CD4-positive, alpha-beta T cell (primary cell): ENCODE measurements around the gene STX3. TPM values are rescaled to one million over a fixed set of nuclear protein-coding genes. Genes with fewer than 3 reads are reported as not detected.

Experiments
- ATAC-seq: fragments of 200-7000 bp; cut with Tn5 transposase; one replicate; pipeline ENCODE4 v1.10.0; 2022; ENCODE audit warnings: mild to moderate bottlenecking; ENCODE audit not compliant: poor library complexity
- CTCF ChIA-PET: fragments of 350-600 bp; sonication (Branson Sonifier 250); formaldehyde crosslinking; loops from one replicate; lab custom pipeline; 2021; ENCODE audit warnings: antibody characterized with exemption, inconsistent platforms; lab: Charles Lee
- POLR2A ChIA-PET: fragments of 350-600 bp; sonication (Branson Sonifier 250); formaldehyde crosslinking; loops from one replicate; lab custom pipeline; 2021; ENCODE audit warnings: antibody characterized with exemption, inconsistent platforms; lab: Charles Lee
- DNase-seq, 14 experiments: peaks; one replicate each; pipeline ENCODE4 v3.0.0-alpha.2; 2013 to 2020; ENCODE audit warnings: mixed read lengths in 2 of 14
- H3K27ac ChIP-seq, 2 donors: one replicate each; pipeline versions ENCODE4 v1.5.1 to v1.7.0; 2013; ENCODE audit warnings: low read length in 2 of 2, low read depth in 1 of 2, mild to moderate bottlenecking in 1 of 2
- H3K27me3 ChIP-seq, 2 experiments: 1 replicate in 1 of 2; 2 replicates in 1 of 2; pipeline versions ENCODE4 v1.6.1 to v1.7.0; 2013; ENCODE audit warnings: low read length in 2 of 2, control low read depth in 1 of 2, mild to moderate bottlenecking in 1 of 2, moderate library complexity in 1 of 2; ENCODE audit not compliant: insufficient read depth in 2 of 2, control insufficient read depth in 1 of 2
- H3K36me3 ChIP-seq: one replicate; pipeline ENCODE4 v1.6.1; 2013; ENCODE audit warnings: low read length, control low read depth; ENCODE audit not compliant: insufficient read depth
- H3K4me1 ChIP-seq: one replicate; pipeline ENCODE4 v1.6.1; 2013; ENCODE audit warnings: low read length, control low read depth; ENCODE audit not compliant: insufficient read depth
- H3K4me3 ChIP-seq: one replicate; pipeline ENCODE4 v1.5.1; 2013; ENCODE audit warnings: mild to moderate bottlenecking, low read length, moderate library complexity
- H3K9me3 ChIP-seq, 2 experiments: 1 replicate in 1 of 2; 2 replicates in 1 of 2; pipeline versions ENCODE4 v1.6.1 to v1.7.0; 2013; ENCODE audit warnings: low read length in 2 of 2, mild to moderate bottlenecking in 2 of 2, control low read depth in 1 of 2, moderate library complexity in 1 of 2; ENCODE audit not compliant: control insufficient read depth in 1 of 2, insufficient read depth in 1 of 2
- H3K27ac Mint-ChIP-seq: one replicate; pipeline ENCODE4 v1.8.0; 2020; ENCODE audit warnings: mixed read lengths
- H3K27me3 Mint-ChIP-seq: one replicate; pipeline ENCODE4 v1.8.0; 2021; ENCODE audit warnings: mixed read lengths
- H3K36me3 Mint-ChIP-seq: one replicate; pipeline ENCODE4 v1.8.0; 2021; ENCODE audit warnings: low read depth, mixed read lengths
- H3K4me1 Mint-ChIP-seq: one replicate; pipeline ENCODE4 v1.8.0; 2021; ENCODE audit warnings: low read depth, mixed read lengths
- H3K4me3 Mint-ChIP-seq: one replicate; pipeline ENCODE4 v1.8.0; 2020; ENCODE audit warnings: mild to moderate bottlenecking, mixed read lengths
- H3K9me3 Mint-ChIP-seq: one replicate; pipeline ENCODE4 v1.8.0; 2020; ENCODE audit warnings: mixed read lengths
- CTCF ChIP-seq: fragments of 200-600 bp; IDR thresholded peaks from one replicate; pipeline ENCODE4 v1.8.0; 2022; ENCODE audit warnings: antibody characterized with exemption, mild to moderate bottlenecking
- intact Hi-C, 2 experiments: fragments of 100-400 bp; cut with DNase I in 1 of 2; cut with micrococcal nuclease in 1 of 2; formaldehyde crosslinking; loops; one replicate each; pipeline versions ENCODE4 v1.15.1 to v1.9.0; 2023 to 2025; cut with DNase I, micrococcal nuclease
- total RNA-seq, 174 experiments: library from RNA in 2 of 174; stranded (reverse) in 2 of 174; gene quantifications; one replicate each; pipeline ENCODE4 v1.2.3 and lab custom pipeline; 2021 to 2026

STX3 gene
- total RNA-seq, 2 experiments from 2014 or later: 4.6 to 6.4 TPM

DNA sequence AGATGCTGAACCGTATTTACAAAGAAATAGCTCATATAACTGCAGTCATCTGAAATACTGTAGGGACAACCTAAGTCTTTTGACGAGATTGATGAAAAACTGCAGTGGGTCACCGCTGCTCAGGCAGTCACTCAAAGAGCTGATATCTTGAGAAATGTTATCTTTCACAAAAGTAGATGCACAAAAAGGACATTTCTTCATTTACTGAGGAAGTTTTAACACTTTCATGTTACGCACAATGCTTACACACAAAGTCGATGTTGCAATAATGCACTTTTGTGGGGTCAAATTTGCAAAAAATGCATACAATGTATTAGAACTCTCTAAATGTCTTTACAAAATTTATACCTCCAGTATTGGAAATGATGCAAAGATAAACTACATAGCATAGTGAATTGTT is 25.3 kb upstream of the STX3 start:
- intact Hi-C loops: no loop called here
- no peak overlapping the region for H3K27ac Mint-ChIP-seq
- no peaks in the 10 kb centered on the region for H3K9me3 Mint-ChIP-seq
- ATAC-seq: no peak
- no peak overlapping the region for H3K4me3 Mint-ChIP-seq
- Histone ChIP-seq H3K4me3 (no peak overlapping the region), H3K36me3 (no peaks in the 10 kb centered on the region), H3K27ac (no peak overlapping the region), H3K9me3 (no peaks in the 10 kb centered on the region), H3K4me1 (no peaks in the 10 kb centered on the region), H3K27me3 (no peaks in the 10 kb centered on the region)
- TF ChIP-seq CTCF: no peak
- CTCF ChIA-PET: no interaction called here
- no peaks in the 10 kb centered on the region for H3K4me1 Mint-ChIP-seq
- H3K36me3 Mint-ChIP-seq: no peaks in the 10 kb centered on the region
- H3K27me3 Mint-ChIP-seq: no peaks in the 10 kb centered on the region
- no peak for DNase-seq
- POLR2A ChIA-PET: no interaction called here

GRCh38 chr11:59730896-59731565 is 24.1 kb upstream of the STX3 start:
- Mint-ChIP-seq H3K27me3 (no peaks in the 10 kb centered on the region), H3K4me3 (no peak overlapping the region), H3K36me3 (no peaks in the 10 kb centered on the region), H3K27ac (no peak overlapping the region), H3K9me3 (no peaks in the 10 kb centered on the region), H3K4me1 (no peaks in the 10 kb centered on the region)
- TF ChIP-seq CTCF: no peak
- Histone ChIP-seq H3K36me3 (no peaks in the 10 kb centered on the region), H3K4me1 (no peaks in the 10 kb centered on the region), H3K4me3 (no peak overlapping the region), H3K9me3 (no peaks in the 10 kb centered on the region), H3K27ac (no peak overlapping the region), H3K27me3 (no peaks in the 10 kb centered on the region)
- ChIA-PET CTCF (no interaction called here), POLR2A (interaction anchor here (0.6 kb wide), 1 partner anchor 967 kb away, joined by 3 read pairs; no protein-coding TSS in a partner anchor)
- no peak for DNase-seq
- no peak for ATAC-seq
- intact Hi-C loops: no loop called here

GRCh38 chr11:59746111-59746510 is 9.1 kb upstream of the STX3 start:
- Histone ChIP-seq H3K36me3 (no peaks in the 10 kb centered on the region), H3K27me3 (peaks cover 6 to 22% of the 10 kb centered on the region in 2 experiments), H3K27ac (no peak overlapping the region), H3K9me3 (no peaks in the 10 kb centered on the region), H3K4me1 (no peaks in the 10 kb centered on the region), H3K4me3 (no peak overlapping the region)
- H3K36me3 Mint-ChIP-seq: no peaks in the 10 kb centered on the region
- no peak overlapping the region for H3K27ac Mint-ChIP-seq
- no peak overlapping the region for H3K4me3 Mint-ChIP-seq
- ChIA-PET CTCF (no interaction called here), POLR2A (no interaction called here)
- H3K4me1 Mint-ChIP-seq: no peaks in the 10 kb centered on the region
- DNase-seq: no peak
- TF ChIP-seq CTCF: no peak
- peaks cover 59% of the 10 kb centered on the region for H3K27me3 Mint-ChIP-seq
- H3K9me3 Mint-ChIP-seq: no peaks in the 10 kb centered on the region
- intact Hi-C loops: no loop called here
- ATAC-seq: no peak
